Measurements from ENCODE around the gene RNF26.

Gene RNF26

GRCh38 chr11:119316016-119316728 lies 18.2 kb upstream of the RNF26 start:
- no peak for DNase-seq

- DNase-seq, result no peak
Measured at GRCh38 chr11:119316729-119317591, 17.4 kb upstream of the RNF26 start, which contains the start of gene MCAM. MCAM (minus strand) TSS chr11:119317130; CDS start chr11:119317101, 29 bp downstream.

GRCh38 chr11:119317592-119318239 lies 16.6 kb upstream of the RNF26 start:
- DNase-seq, result no peak

- DNase-seq, result no peak
Measured at GRCh38 chr11:119318240-119319135, 15.8 kb upstream of the RNF26 start.

- no peak for DNase-seq
Measured at GRCh38 chr11:119319136-119319699, 15.1 kb upstream of the RNF26 start.

- no peak for DNase-seq
Measured at GRCh38 chr11:119319700-119320239, 14.6 kb upstream of the RNF26 start.

GRCh38 chr11:119320240-119320775 lies 14.0 kb upstream of the RNF26 start:
- no peak for DNase-seq

- no peak for DNase-seq
Measured at GRCh38 chr11:119320776-119321524, 13.4 kb upstream of the RNF26 start.

GRCh38 chr11:119322360-119322739 lies 12.0 kb upstream of the RNF26 start:
- no peak for DNase-seq

GRCh38 chr11:119322921-119323531 lies 11.3 kb upstream of the RNF26 start:
- no peak for DNase-seq

- DNase-seq, result peak; percentile 42
Measured at GRCh38 chr11:119323532-119324033, 10.7 kb upstream of the RNF26 start.

GRCh38 chr11:119324189-119324588 lies 10.1 kb upstream of the RNF26 start:
- DNase-seq, result no peak

GRCh38 chr11:119329320-119329719 lies 5.0 kb upstream of the RNF26 start:
- DNase-seq, result no peak

- no peak for DNase-seq
Measured at GRCh38 chr11:119330237-119330636, 4.1 kb upstream of the RNF26 start.

- DNase-seq, result no peak
Measured at GRCh38 chr11:119332111-119332765, 2.1 kb upstream of the RNF26 start.

- no peak for DNase-seq
Measured at GRCh38 chr11:119335091-119335654, 846 bp downstream of the RNF26 start.

- DNase-seq, result no peak
Measured at GRCh38 chr11:119335655-119336543, 1.6 kb downstream of the RNF26 start.
